Transverse colon (tissue), 4 donors: ENCODE data around the gene STK39. TPM values are rescaled to one million over a fixed set of nuclear protein-coding genes. Genes with fewer than 3 reads are reported as not detected.

Experiments
- DNase-seq: peaks from one replicate; pipeline ENCODE4 v3.0.0-alpha.2; 2019
- H3K27ac ChIP-seq, 4 donors: fragments of 200-600 bp; sonication (generic); 2 replicates each; pipeline ENCODE4 v1.5.1; 2016 to 2018; ENCODE audit warnings: inconsistent platforms in 4 of 4
- H3K27me3 ChIP-seq: fragments of 200-600 bp; sonication (generic); 2 replicates; pipeline ENCODE4 v1.5.1; 2017; ENCODE audit warnings: inconsistent platforms
- H3K36me3 ChIP-seq, 4 donors: fragments of 200-600 bp; sonication (generic); 2 replicates each; pipeline ENCODE4 v1.5.1; 2017 to 2019; ENCODE audit warnings: inconsistent platforms in 4 of 4
- H3K4me1 ChIP-seq, 4 donors: fragments of 200-600 bp; sonication (generic); 2 replicates each; pipeline ENCODE4 v1.5.1; 2017 to 2020; ENCODE audit warnings: inconsistent platforms in 4 of 4
- H3K4me3 ChIP-seq, 4 donors: fragments of 200-600 bp; sonication (generic); 1 replicate in 1 of 4; 2 replicates in 3 of 4; pipeline versions ENCODE4 v1.5.1 to v1.6.1; 2017 to 2019; ENCODE audit warnings: inconsistent platforms in 4 of 4
- H3K9me3 ChIP-seq, 2 donors: fragments of 200-600 bp; sonication (generic); 2 replicates each; pipeline ENCODE4 v1.5.1; 2017 to 2019; ENCODE audit warnings: inconsistent platforms in 2 of 2
- EP300 ChIP-seq: sonication (generic); formaldehyde crosslinking; IDR thresholded peaks from one replicate; pipeline ENCODE4 v1.6.1; 2017; ENCODE audit warnings: antibody characterized with exemption, low read depth
- POLR2A ChIP-seq: fragments of 450-650 bp; IDR thresholded peaks from one replicate; pipeline ENCODE4 v1.6.1; 2016; ENCODE audit warnings: antibody characterized with exemption, mild to moderate bottlenecking, moderate library complexity
- POLR2AphosphoS5 ChIP-seq, 3 donors: sonication (generic); formaldehyde crosslinking; IDR thresholded peaks; one replicate each; pipeline ENCODE4 v1.6.1; 2016; ENCODE audit warnings: antibody characterized with exemption in 3 of 3
- WGBS, 2 donors: methylation state at CpG; one replicate each; pipeline ENCODE4 v1.1.5; 2018; ENCODE audit warnings: low coverage in 1 of 2; 5-methylcytosine and 5-hydroxymethylcytosine counted together
- in situ Hi-C, 4 donors: fragments of 200-750 bp; cut with MboI; loops; one replicate each; pipeline versions ENCODE4 v1.15.0 to v1.15.1; 2017; ENCODE audit warnings: low sequenced_read_pairs in 3 of 4, low pct_ligation_motif_present in 1 of 4, low pct_unique_long_range_greater_than_20kb in 1 of 4
- intact Hi-C: fragments of 100-400 bp; cut with DNase I; formaldehyde crosslinking; loops from one replicate; pipeline ENCODE4 v1.15.1; 2023; ENCODE audit warnings: low total_unique reads
- total RNA-seq, 4 donors: library from RNA; depleted of rRNA; stranded (reverse); fragments of >200 nt; gene quantifications; one replicate each; pipeline ENCODE4 v1.1.0, GENCODE V29; 2016
- TF ChIP-seq, protein P1 (sequence below), 5 experiments: fragments of 200-600 bp in 3 of 5; fragments of 450-650 bp in 2 of 5; sonication (generic) in 3 of 5; IDR thresholded peaks; 1 replicate in 2 of 5; 2 replicates in 3 of 5; pipeline ENCODE4 v1.5.1; 2016 to 2017; ENCODE audit warnings: antibody characterized with exemption in 5 of 5, inconsistent platforms in 3 of 5, mild to moderate bottlenecking in 2 of 5, moderate library complexity in 1 of 5

Gene STK39
- total RNA-seq, 4 donors from 2014 or later, result 30.6 to 46.1 (median 36.7) TPM

GRCh38 chr2:168254158-168254935 is 7.0 kb upstream of the STK39 start:
- TF ChIP-seq, protein P1, sequence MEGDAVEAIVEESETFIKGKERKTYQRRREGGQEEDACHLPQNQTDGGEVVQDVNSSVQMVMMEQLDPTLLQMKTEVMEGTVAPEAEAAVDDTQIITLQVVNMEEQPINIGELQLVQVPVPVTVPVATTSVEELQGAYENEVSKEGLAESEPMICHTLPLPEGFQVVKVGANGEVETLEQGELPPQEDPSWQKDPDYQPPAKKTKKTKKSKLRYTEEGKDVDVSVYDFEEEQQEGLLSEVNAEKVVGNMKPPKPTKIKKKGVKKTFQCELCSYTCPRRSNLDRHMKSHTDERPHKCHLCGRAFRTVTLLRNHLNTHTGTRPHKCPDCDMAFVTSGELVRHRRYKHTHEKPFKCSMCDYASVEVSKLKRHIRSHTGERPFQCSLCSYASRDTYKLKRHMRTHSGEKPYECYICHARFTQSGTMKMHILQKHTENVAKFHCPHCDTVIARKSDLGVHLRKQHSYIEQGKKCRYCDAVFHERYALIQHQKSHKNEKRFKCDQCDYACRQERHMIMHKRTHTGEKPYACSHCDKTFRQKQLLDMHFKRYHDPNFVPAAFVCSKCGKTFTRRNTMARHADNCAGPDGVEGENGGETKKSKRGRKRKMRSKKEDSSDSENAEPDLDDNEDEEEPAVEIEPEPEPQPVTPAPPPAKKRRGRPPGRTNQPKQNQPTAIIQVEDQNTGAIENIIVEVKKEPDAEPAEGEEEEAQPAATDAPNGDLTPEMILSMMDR (IDR thresholded peaks at IDR 0.05), result no peak
- no peak for TF ChIP-seq EP300
- TF ChIP-seq POLR2AphosphoS5 (IDR thresholded peaks at IDR 0.05), result no peak
- TF ChIP-seq POLR2A, result no peak
- Histone ChIP-seq H3K4me1 (peaks cover 0 to 7% (median 4%) of the 10 kb centered on the region in 4 donors), H3K27ac (no peak overlapping the region), H3K27me3 (no peaks in the 10 kb centered on the region), H3K36me3 (no peaks in the 10 kb centered on the region), H3K4me3 (no peak overlapping the region), H3K9me3 (peaks cover 4% of the 10 kb centered on the region in 2 donors)
- WGBS, 2 donors, result 73 to 89% methylated on average over 2 to 3 of the region's 3 CpGs
- no peak for DNase-seq
- in situ Hi-C loops, result no loop called here
- intact Hi-C loops, result no loop called here

DNA sequence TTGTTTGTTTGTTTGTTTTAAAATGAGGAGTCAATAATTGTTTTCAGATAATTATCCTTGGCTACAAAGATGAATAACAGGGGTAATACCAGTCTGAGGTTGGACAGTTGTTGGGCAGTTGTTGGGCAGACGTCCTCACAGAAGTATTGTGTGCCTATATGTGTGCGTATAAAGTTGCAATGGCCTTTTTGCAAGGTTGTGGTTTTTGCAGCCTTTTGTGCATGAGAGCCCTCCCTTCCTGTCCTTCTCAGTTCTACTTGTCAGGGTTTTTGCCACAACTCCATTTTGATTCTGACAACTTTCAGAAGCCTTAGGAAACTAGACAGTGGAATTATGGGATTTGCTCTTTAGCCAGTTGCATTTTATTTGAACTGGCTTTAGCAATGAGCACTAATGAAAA is 6.0 kb upstream of the STK39 start:
- no peaks in the 10 kb centered on the region for H3K36me3 ChIP-seq
- no peaks in the 10 kb centered on the region for H3K9me3 ChIP-seq
- H3K27me3 ChIP-seq, result no peaks in the 10 kb centered on the region
- in situ Hi-C loops (no loop called here), intact Hi-C loops (no loop called here)
- TF ChIP-seq POLR2AphosphoS5 (IDR thresholded peaks at IDR 0.05) (no peak), EP300 (no peak), POLR2A (no peak)
- TF ChIP-seq, protein P1 (IDR thresholded peaks at IDR 0.05), result no peak
- 74 to 78% methylated on average over 2 of the region's 2 CpGs for WGBS, 2 donors
- DNase-seq, result no peak
- no peak overlapping the region for H3K27ac ChIP-seq
- peaks cover 0 to 8% (median 4%) of the 10 kb centered on the region in 4 donors for H3K4me1 ChIP-seq
- no peak overlapping the region for H3K4me3 ChIP-seq

DNA sequence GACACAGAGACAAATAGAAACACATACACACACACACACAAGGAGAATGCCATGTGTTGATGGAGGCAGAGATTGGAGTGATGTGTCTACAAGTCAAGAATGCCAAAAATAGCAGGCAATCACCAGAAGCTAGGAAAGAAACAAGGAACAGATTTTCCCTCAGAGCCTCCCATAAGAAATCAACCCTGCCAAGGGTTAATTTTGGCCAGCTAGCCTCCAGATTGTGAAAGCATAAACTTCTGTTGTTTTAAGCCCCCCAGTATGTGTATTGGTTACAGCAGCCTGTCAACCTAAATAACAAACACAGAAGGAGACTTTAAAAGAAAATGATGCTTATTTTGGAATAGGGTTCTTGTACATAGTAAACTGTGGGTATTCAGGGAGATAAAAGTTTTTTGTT is 5.6 kb upstream of the STK39 start:
- Histone ChIP-seq H3K4me3 (no peak overlapping the region), H3K27ac (no peak overlapping the region), H3K9me3 (no peaks in the 10 kb centered on the region), H3K36me3 (no peaks in the 10 kb centered on the region), H3K27me3 (no peaks in the 10 kb centered on the region), H3K4me1 (peaks cover 0 to 12% (median 4%) of the 10 kb centered on the region in 4 donors)
- in situ Hi-C loops (no loop called here), intact Hi-C loops (no loop called here)
- no peak for DNase-seq
- no peak for TF ChIP-seq POLR2AphosphoS5 (IDR thresholded peaks at IDR 0.05)
- TF ChIP-seq EP300, result no peak
- TF ChIP-seq, protein P1 (IDR thresholded peaks at IDR 0.05), result no peak
- no peak for TF ChIP-seq POLR2A

- no peaks in the 10 kb centered on the region for H3K36me3 ChIP-seq
- peak overlapping the region; percentile 92 to 95 (median 94) for H3K27ac ChIP-seq
- in situ Hi-C loops (no loop called here), intact Hi-C loops (no loop called here)
- TF ChIP-seq POLR2A (no peak), POLR2AphosphoS5 (IDR thresholded peaks at IDR 0.05) (peak in 2 of 3 donors; percentile 11 to 23), EP300 (no peak)
- TF ChIP-seq, protein P1 (IDR thresholded peaks at IDR 0.05), result peak; percentile 32 to 48 (median 36)
- H3K4me3 ChIP-seq, result peak overlapping the region; percentile 83 to 97 (median 84)
- DNase-seq, result peak; percentile 82
- 1% methylated on average over 78 of the region's 95 CpGs; no CpG with 5 or more reads in 1 of the 2 donors for WGBS, 2 donors
- no peaks in the 10 kb centered on the region for H3K27me3 ChIP-seq
- peaks cover 12 to 48% (median 27%) of the 10 kb centered on the region in 4 donors for H3K4me1 ChIP-seq
- H3K9me3 ChIP-seq, result no peaks in the 10 kb centered on the region
Measured at GRCh38 chr2:168246483-168247340, 683 bp downstream of the STK39 start.
